NT2/D1 (cell line): ENCODE data around the gene TRIM3.

Experiments
- SUZ12 ChIP-seq: IDR thresholded peaks from 2 replicates; pipeline ENCODE4 v1.6.1; 2011; ENCODE audit not compliant: insufficient read length, insufficient read depth; ENCODE audit errors: extremely low read depth
- YY1 ChIP-seq: IDR thresholded peaks from 2 replicates; pipeline ENCODE4 v1.6.1; 2011; ENCODE audit not compliant: insufficient read length, insufficient read depth
- ZNF274 ChIP-seq: IDR thresholded peaks from 2 replicates; pipeline ENCODE4 v1.6.1; 2011; ENCODE audit warnings: mild to moderate bottlenecking, low read depth, low read length

DNA sequence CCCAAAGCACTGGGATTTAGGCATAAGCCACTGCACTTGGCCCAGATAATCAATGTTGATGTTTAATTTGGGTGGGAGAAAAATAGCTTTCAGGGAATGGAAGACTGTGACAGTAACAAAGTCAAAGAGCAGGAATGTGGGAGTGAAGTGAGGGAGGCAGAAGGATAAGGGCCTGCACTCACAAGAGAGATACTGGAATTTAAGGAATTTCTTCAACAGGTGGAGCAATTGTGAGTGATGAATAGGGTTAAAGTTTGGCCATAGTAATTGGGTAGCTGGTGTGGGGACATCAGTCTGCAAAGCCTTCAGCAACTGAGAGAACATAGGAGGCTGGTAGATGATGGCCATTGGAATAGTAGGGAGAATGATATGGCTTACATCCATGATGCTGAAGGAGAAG lies 46.2 kb downstream of the TRIM3 start:
- no peak for TF ChIP-seq ZNF274
- no peak for TF ChIP-seq YY1
- TF ChIP-seq SUZ12: no peak
